Measurements from ENCODE around the gene OSBPL3. TPM values are rescaled to one million over a fixed set of nuclear protein-coding genes. Genes with fewer than 3 reads are reported as not detected.

OSBPL3 gene
- polyA plus RNA-seq, 1 experiment: 26.5 TPM

GRCh38 chr7:24932389-24932788, 47.6 kb downstream of the OSBPL3 start:
- ChIA-PET POLR2A (no interaction called here), CTCF (no interaction called here)
- no peak for TF ChIP-seq CTCF (IDR thresholded peaks at IDR 0.05; ENCODE audit: insufficient read depth, low read depth, low read length)
- no peaks in the 10 kb centered on the region for H3K27me3 ChIP-seq (ENCODE audit: control insufficient read depth, insufficient read depth, low read length)
- H3K36me3 ChIP-seq (ENCODE audit: control insufficient read depth, insufficient read depth, low read length): no peaks in the 10 kb centered on the region
- DNase-seq (ENCODE audit: low read depth): no peak
- no peak overlapping the region for H3K4me3 ChIP-seq (ENCODE audit: low read depth, low read length)

GRCh38 chr7:24931844-24932243, 48.1 kb downstream of the OSBPL3 start:
- H3K4me3 ChIP-seq (ENCODE audit: low read depth, low read length): no peak overlapping the region
- DNase-seq (ENCODE audit: low read depth): no peak
- ChIA-PET CTCF (no interaction called here), POLR2A (interaction anchor here (0.6 kb wide), 1 partner anchor 48 kb away, joined by 3 read pairs; the partner anchor contains the start of gene OSBPL3)
- TF ChIP-seq CTCF (IDR thresholded peaks at IDR 0.05; ENCODE audit: insufficient read depth, low read depth, low read length): no peak
- no peaks in the 10 kb centered on the region for H3K36me3 ChIP-seq (ENCODE audit: control insufficient read depth, insufficient read depth, low read length)
- H3K27me3 ChIP-seq (ENCODE audit: control insufficient read depth, insufficient read depth, low read length): no peaks in the 10 kb centered on the region

- Histone ChIP-seq H3K27me3 (ENCODE audit: control insufficient read depth, insufficient read depth, low read length) (no peaks in the 10 kb centered on the region), H3K4me3 (ENCODE audit: low read depth, low read length) (no peak overlapping the region), H3K36me3 (ENCODE audit: control insufficient read depth, insufficient read depth, low read length) (no peaks in the 10 kb centered on the region)
- POLR2A ChIA-PET: no interaction called here
- no peak for TF ChIP-seq CTCF (IDR thresholded peaks at IDR 0.05; ENCODE audit: insufficient read depth, low read depth, low read length)
- CTCF ChIA-PET: no interaction called here
- no peak for DNase-seq (ENCODE audit: low read depth)
These were observed 49.1 kb downstream of the OSBPL3 start for GRCh38 chr7:24930856-24931255.

GRCh38 chr7:24926623-24927524, 53.1 kb downstream of the OSBPL3 start:
- DNase-seq (ENCODE audit: low read depth): peak; percentile 87
- no peak for TF ChIP-seq CTCF (IDR thresholded peaks at IDR 0.05; ENCODE audit: insufficient read depth, low read depth, low read length)
- H3K4me3 ChIP-seq (ENCODE audit: low read depth, low read length): no peak overlapping the region
- H3K27me3 ChIP-seq (ENCODE audit: control insufficient read depth, insufficient read depth, low read length): no peaks in the 10 kb centered on the region
- no peaks in the 10 kb centered on the region for H3K36me3 ChIP-seq (ENCODE audit: control insufficient read depth, insufficient read depth, low read length)
- ChIA-PET CTCF (interaction anchor here (0.6 to 2.0 kb wide), 8 partner anchors 23 to 143 kb away, joined by 3 to 5 read pairs (median 3); no protein-coding TSS in a partner anchor), POLR2A (interaction anchor here (0.7 kb wide), 1 partner anchor 10 kb away, joined by 3 read pairs; no protein-coding TSS in a partner anchor)

- CTCF ChIA-PET: no interaction called here
These were observed 55.6 kb downstream of the OSBPL3 start for GRCh38 chr7:24924375-24924774.

More at GRCh38 chr7:24924375-24924774, 55.6 kb downstream of the OSBPL3 start:
- Histone ChIP-seq H3K4me3 (ENCODE audit: low read depth, low read length) (no peak overlapping the region), H3K27me3 (ENCODE audit: control insufficient read depth, insufficient read depth, low read length) (no peaks in the 10 kb centered on the region), H3K36me3 (ENCODE audit: control insufficient read depth, insufficient read depth, low read length) (no peaks in the 10 kb centered on the region)
- POLR2A ChIA-PET: no interaction called here
- no peak for DNase-seq (ENCODE audit: low read depth)
- no peak for TF ChIP-seq CTCF (IDR thresholded peaks at IDR 0.05; ENCODE audit: insufficient read depth, low read depth, low read length)
